NCI-H1105 (cell line): ENCODE measurements around the gene MYO18B.

Source experiments
- DNase-seq: peaks from one replicate; lab custom pipeline; 2025; lab: John Stamatoyannopoulos, UW

Gene MYO18B

DNA sequence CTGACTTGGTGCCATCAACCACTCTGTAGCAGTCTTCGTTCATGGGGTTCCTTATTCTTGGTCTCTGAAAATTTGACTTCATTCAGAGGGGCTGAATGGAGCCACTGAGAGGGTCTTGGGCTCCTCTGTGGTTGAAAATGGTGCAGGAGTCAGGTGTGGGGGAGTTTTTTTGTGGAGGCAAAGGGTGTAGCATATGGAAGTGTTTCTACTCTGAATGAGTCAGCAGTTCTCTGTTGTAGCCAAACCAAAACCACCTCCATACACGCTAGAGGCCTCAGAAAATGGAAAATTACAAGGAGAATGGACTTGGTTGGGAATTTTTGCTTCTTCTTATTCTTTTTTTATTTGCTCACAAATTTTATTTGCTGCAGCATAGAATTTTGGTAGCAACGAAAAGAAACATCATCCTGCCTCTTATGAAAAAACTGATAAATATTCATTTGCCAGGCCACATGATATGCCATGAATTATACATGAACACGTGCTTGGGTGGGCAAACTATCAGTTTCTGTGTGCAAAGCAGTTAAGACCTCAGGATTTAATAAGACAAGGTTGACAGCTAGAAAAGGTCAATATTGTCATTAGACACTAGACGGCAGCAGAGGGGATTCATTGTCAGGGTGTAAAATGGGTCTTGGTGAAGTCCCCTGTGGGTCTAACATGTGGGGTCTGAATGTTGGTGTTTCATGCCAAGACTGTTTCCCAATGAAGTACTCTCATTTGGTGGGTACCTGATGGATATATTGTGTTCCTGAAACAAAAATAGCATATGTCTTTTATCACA, 111.7 kb downstream of the MYO18B start:
- DNase-seq: no peak

DNA sequence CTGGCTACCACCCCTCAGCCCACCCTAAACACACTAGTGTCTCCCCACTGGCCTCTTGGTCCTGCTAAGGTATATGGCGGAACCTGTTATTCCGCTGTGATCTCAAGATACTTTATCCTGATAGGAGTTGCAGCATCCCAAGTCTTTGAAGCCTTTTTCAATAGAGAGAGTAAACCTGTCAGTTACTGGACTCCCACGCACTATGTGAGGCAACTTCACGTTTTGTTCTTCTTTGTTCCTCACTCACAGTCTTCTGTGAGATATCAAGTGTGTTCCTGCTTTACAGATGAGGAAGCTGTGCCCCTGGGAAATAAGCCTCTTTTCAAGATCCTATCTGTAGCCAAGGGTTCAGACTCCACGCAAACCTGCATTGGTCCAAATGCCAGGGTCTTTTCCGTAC, 127.8 kb downstream of the MYO18B start:
- no peak for DNase-seq

- DNase-seq: no peak
These were observed 132.3 kb downstream of the MYO18B start for GRCh38 chr22:25874327-25874726.

- DNase-seq: no peak
These were observed 133.5 kb downstream of the MYO18B start for GRCh38 chr22:25875461-25875860.

GRCh38 chr22:25876871-25877270, 134.9 kb downstream of the MYO18B start:
- no peak for DNase-seq

GRCh38 chr22:25878933-25879332, 136.9 kb downstream of the MYO18B start:
- no peak for DNase-seq

- no peak for DNase-seq
These were observed 138.5 kb downstream of the MYO18B start for GRCh38 chr22:25880524-25880923.

DNA sequence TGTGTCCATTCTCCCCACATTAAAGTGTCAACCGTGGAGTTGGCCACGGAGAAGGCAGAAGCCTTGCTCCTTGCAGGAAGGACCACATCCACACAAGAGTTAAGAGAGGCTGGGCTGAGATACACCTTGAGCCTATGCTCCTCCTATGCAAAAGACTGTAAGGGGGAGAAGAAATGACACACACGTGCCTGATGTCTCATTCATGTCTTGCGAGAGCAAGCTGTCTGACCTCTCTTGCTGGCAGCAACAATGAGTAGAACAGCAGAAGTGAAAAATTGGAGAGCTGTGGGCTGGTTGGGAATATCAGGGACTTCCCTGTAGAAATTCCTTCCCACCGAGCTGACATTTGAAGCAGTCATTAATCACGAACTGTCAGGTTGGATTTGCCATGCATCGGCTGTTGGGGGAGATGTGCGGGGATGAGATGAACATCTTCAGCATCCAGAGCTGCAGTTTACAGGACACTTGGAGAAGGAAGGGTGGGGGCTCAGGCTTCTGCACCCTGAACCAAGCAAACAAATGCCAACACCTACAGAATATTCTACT, 139.3 kb downstream of the MYO18B start:
- DNase-seq: no peak

DNA sequence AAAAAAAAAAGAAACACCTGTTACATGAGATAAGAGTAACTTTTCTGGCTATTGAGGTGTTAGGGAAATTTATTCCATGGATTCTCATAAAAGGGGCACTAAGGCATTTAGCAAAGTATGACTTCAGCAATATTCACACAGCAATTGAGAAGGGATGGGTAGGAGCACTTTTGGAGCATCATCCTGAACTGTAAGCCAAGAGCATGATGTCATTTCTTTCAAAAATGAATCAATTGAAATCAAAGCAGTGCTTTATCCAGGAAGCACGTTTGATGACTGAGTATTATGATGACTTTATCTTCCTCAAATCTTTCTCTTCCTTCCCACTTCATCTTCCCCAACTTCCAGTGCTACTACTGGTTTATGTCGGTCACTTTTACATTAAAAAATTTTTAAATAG, 140.4 kb downstream of the MYO18B start:
- no peak for DNase-seq

GRCh38 chr22:25883482-25884033, 141.6 kb downstream of the MYO18B start:
- no peak for DNase-seq

GRCh38 chr22:25884121-25884520, 142.1 kb downstream of the MYO18B start:
- DNase-seq: no peak

DNA sequence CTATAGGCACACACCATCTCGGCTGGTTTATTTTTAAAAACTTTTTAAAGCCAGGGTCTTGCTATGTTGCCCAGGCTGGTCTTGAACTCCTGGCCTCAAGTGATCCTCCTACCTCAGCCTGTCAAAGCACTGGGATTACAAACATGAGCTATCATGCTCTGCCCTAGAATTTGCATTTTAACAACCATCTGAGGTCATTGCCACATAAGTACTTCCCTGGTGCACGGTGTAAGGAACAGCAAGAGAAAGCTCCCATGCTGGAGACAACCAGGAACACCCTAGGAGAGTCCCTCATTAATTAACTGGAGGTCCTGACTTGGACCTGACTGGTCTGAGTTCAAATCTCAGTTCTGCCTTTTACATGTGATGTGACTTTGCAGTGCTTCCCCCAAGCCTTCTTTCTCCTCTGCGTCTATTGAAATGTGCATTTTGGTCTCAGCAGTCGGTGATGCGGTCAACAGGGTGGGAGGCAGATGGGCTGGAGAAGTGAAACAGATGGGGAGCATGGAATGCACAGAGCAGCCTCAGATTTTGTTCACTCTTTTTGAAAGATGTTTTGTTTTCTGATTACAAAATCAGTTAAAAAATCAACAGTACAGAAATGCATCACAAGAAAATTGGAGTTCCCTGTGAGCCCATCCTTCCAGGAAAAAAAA, 146.5 kb downstream of the MYO18B start:
- no peak for DNase-seq

DNA sequence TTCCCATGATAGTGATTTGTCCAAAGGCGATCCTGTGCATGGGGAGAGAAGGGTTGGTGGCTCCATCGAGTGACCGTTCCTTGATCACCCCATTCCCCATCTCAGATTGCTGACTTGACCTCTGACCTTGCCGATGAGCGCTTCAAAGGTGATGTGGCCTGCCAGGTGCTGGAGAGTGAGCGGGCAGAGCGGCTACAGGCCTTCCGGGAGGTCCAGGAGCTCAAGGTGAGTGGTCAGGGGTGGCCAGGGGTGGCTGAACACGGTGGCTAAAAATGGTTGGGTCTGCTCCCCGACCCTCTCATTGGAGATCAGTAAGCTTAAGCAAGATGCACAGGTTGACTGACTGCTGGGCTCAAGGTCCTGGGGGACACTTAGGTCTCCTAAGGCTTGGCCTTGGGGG, 148.7 kb downstream of the MYO18B start:
- no peak for DNase-seq

- no peak for DNase-seq
These were observed 150.7 kb downstream of the MYO18B start for GRCh38 chr22:25892678-25893077.

- DNase-seq: no peak
These were observed 153.7 kb downstream of the MYO18B start for GRCh38 chr22:25895678-25896077.

DNA sequence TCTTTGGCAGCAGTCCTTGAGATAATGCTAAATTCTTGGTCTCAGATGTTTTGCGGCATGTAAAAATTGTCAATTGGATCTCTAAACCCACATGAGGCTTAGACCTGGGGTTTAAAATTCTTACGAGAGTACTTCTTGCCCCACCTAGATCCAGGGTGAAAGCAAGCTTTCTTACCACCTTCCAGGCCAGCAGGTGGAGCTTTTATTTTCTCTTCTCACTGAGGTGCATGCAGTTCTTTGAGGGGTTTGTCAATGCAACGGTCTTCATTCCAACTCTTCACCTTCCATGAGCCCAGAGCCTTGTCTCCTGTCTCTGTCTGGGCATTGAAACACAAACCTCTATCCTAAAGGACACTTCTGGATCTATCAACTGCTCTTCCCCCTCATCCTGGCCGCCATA, 154.1 kb downstream of the MYO18B start:
- no peak for DNase-seq

GRCh38 chr22:25896592-25896991, 154.6 kb downstream of the MYO18B start:
- no peak for DNase-seq

GRCh38 chr22:25898707-25899365, 156.8 kb downstream of the MYO18B start:
- DNase-seq: no peak

DNA sequence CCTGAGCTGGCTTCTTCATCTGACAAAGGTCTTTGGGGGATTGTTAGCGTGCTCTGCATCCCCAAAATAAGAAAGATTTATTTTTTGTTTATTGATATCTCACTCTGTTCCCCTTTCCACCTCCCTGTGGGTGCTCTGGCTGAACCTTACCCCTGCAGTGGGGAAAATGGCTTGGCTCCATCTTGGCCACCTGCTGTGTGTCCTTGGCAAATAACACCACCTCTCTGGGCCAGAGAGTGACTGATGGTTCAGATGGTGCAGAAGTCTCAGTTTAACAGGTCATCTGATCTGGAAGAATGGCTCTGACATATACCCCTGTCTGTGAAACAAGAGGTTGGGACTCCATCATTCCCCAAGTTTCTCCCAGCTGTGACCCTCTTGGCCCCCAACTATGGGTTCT, 157.6 kb downstream of the MYO18B start:
- DNase-seq: no peak

DNA sequence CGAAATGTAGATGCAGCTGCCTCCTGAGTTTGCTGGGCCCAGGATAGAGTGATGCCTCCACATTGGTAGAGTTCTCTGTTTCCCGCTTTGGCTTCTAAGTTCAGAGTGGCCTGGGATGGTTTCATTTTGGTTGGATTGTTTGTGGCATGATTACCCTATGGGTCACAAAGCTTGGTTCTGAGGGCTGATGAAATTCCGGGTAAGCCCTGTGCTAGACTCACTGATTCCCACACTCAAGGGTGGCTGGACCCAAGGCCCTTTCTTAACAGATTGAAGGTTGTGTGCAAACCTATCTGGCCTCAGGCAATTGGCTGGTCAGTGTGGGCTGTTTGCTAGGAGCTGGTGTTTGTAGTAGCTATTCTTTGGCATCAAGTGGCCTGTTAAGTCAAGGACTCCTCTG, 158.4 kb downstream of the MYO18B start:
- DNase-seq: no peak

- no peak for DNase-seq
These were observed 158.9 kb downstream of the MYO18B start for GRCh38 chr22:25900880-25901279.

DNA sequence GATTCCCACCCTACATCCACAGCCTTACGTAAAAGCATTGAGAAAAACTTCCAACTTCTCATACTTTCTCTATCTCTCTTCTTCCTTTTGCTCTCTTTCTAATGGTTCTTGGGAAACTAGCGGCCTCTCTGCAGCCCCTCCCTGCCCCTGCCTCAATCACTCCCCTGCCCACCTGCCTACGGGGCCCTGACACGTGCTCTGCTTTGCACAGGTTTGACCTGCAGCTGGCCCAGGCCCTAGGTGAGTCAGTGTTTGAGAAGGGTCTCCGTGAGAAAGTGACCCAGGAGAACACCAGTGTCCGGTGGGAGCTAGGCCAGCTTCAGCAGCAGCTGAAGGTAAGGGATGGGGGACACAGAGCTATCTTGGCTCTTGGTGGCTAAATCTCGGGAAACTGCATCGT, 160.4 kb downstream of the MYO18B start:
- no peak for DNase-seq

GRCh38 chr22:25903294-25903693, 161.3 kb downstream of the MYO18B start:
- DNase-seq: no peak
